ENCODE results near the gene CDKN3.
A peak's percentile ranks its signal among the peaks of the same experiment; 100 is the strongest.
"Not testable (repeated sequence)": the region's sequence is repeated elsewhere in the genome, so short reads cannot be mapped to it uniquely, and the experiment has no call there.

CDKN3 gene

GRCh38 chr14:54399560-54399959, 2.8 kb downstream of the CDKN3 start:
- no peak for TF ChIP-seq CTCF (IDR thresholded peaks at IDR 0.05; ENCODE audit: insufficient read depth, low read length, poor library complexity, severe bottlenecking)
- DNase-seq (ENCODE audit: extremely low read depth, insufficient read length): no peak
- H3K4me3 ChIP-seq (replicated peaks; ENCODE audit: low read depth, low read length): no peak overlapping the region
- H3K27me3 ChIP-seq (replicated peaks; ENCODE audit: control insufficient read depth, insufficient read depth, low read length): no peaks in the 10 kb centered on the region
- H3K36me3 ChIP-seq (ENCODE audit: control insufficient read depth, insufficient read depth, low read length): no peaks in the 10 kb centered on the region

- not testable (repeated sequence) for H3K27me3 ChIP-seq (replicated peaks; ENCODE audit: control insufficient read depth, insufficient read depth, low read length); DNase-seq (ENCODE audit: extremely low read depth, insufficient read length); H3K36me3 ChIP-seq (ENCODE audit: control insufficient read depth, insufficient read depth, low read length); H3K4me3 ChIP-seq (replicated peaks; ENCODE audit: low read depth, low read length)
Measured at GRCh38 chr14:54403401-54404005, 6.7 kb downstream of the CDKN3 start.

- Histone ChIP-seq H3K36me3 (ENCODE audit: control insufficient read depth, insufficient read depth, low read length) (no peaks in the 10 kb centered on the region; the same call in none of the 2 replicates), H3K4me3 (replicated peaks; ENCODE audit: low read depth, low read length) (no peak overlapping the region), H3K27me3 (replicated peaks; ENCODE audit: control insufficient read depth, insufficient read depth, low read length) (no peaks in the 10 kb centered on the region)
- DNase-seq (ENCODE audit: extremely low read depth, insufficient read length): no peak
- no peak for TF ChIP-seq CTCF (IDR thresholded peaks at IDR 0.05; ENCODE audit: insufficient read depth, low read length, poor library complexity, severe bottlenecking)
Measured at GRCh38 chr14:54410215-54410614, 13.4 kb downstream of the CDKN3 start.

- DNase-seq (ENCODE audit: extremely low read depth, insufficient read length): no peak
- Histone ChIP-seq H3K36me3 (ENCODE audit: control insufficient read depth, insufficient read depth, low read length) (no peaks in the 10 kb centered on the region; the same call in none of the 2 replicates), H3K27me3 (replicated peaks; ENCODE audit: control insufficient read depth, insufficient read depth, low read length) (no peaks in the 10 kb centered on the region), H3K4me3 (replicated peaks; ENCODE audit: low read depth, low read length) (no peak overlapping the region)
- TF ChIP-seq CTCF (IDR thresholded peaks at IDR 0.05; ENCODE audit: insufficient read depth, low read length, poor library complexity, severe bottlenecking): no peak
Measured at GRCh38 chr14:54411371-54411770, 14.6 kb downstream of the CDKN3 start.

GRCh38 chr14:54420478-54421142, 23.8 kb downstream of the CDKN3 start:
- no peak for DNase-seq (ENCODE audit: extremely low read depth, insufficient read length)
- H3K4me3 ChIP-seq (replicated peaks; ENCODE audit: low read depth, low read length): no peak overlapping the region
- H3K27me3 ChIP-seq (replicated peaks; ENCODE audit: control insufficient read depth, insufficient read depth, low read length): no peaks in the 10 kb centered on the region
- peak; percentile 31 for TF ChIP-seq CTCF (IDR thresholded peaks at IDR 0.05; ENCODE audit: insufficient read depth, low read length, poor library complexity, severe bottlenecking)
- H3K36me3 ChIP-seq (ENCODE audit: control insufficient read depth, insufficient read depth, low read length): peaks cover 5% of the 10 kb centered on the region

- no peak overlapping the region for H3K4me3 ChIP-seq (replicated peaks; ENCODE audit: low read depth, low read length)
- H3K36me3 ChIP-seq (ENCODE audit: control insufficient read depth, insufficient read depth, low read length): peaks cover 12% of the 10 kb centered on the region
- no peak for DNase-seq (ENCODE audit: extremely low read depth, insufficient read length)
- TF ChIP-seq CTCF (IDR thresholded peaks at IDR 0.05; ENCODE audit: insufficient read depth, low read length, poor library complexity, severe bottlenecking): no peak
- H3K27me3 ChIP-seq (replicated peaks; ENCODE audit: control insufficient read depth, insufficient read depth, low read length): no peaks in the 10 kb centered on the region
Measured at GRCh38 chr14:54423991-54424390, 27.2 kb downstream of the CDKN3 start.
